Cardiac atrium fibroblast (primary cell): ENCODE results near the gene OR9A2. TPM values are rescaled to one million over a fixed set of nuclear protein-coding genes. Genes with fewer than 3 reads are reported as not detected.

Source experiments
- total RNA-seq: library from RNA; depleted of rRNA; stranded (reverse); fragments of >200 nt; gene quantifications from 2 replicates; pipeline ENCODE4 v1.2.3, GENCODE V29; 2015

The OR9A2 gene
- total RNA-seq = not detected in 2 replicates

GRCh38 chr7:143027032-143027431, at the start of gene OR9A2:
OR9A2 (minus strand) TSS chr7:143027132; CDS start chr7:143027132, 0 bp downstream.

GRCh38 chr7:143052041-143052440, 25.1 kb upstream of the OR9A2 start, which contains the start of gene OR6V1:
OR6V1 (plus strand) TSS chr7:143052341; CDS start chr7:143052341, 0 bp downstream.

Other genes with a start within 250 kb of the OR9A2 start
- gene EPHB6, start 172.1 kb downstream of the OR9A2 start, total RNA-seq = 5.7 and 6.5 TPM in 2 replicates
- not detected in 2 replicates for gene TRPV6, start 141.4 kb downstream of the OR9A2 start, total RNA-seq
- gene TRPV5, start 93.4 kb downstream of the OR9A2 start, total RNA-seq = not detected in 2 replicates
- gene LLCFC1, start 87.6 kb downstream of the OR9A2 start, total RNA-seq = not detected in 2 replicates
- gene KEL, start 64.8 kb downstream of the OR9A2 start, total RNA-seq = 0.49 TPM in 1 of 2 replicates, not detected in the other
- not detected in 2 replicates for gene OR6V1, start 25.2 kb upstream of the OR9A2 start, total RNA-seq
- gene PIP, start 104.9 kb upstream of the OR9A2 start, total RNA-seq = 0.32 and 2.9 TPM in 2 replicates
- gene TAS2R39, start 156.3 kb upstream of the OR9A2 start, total RNA-seq = not detected in 2 replicates
- gene TAS2R40, start 194.9 kb upstream of the OR9A2 start, total RNA-seq = not detected in 2 replicates
- gene GSTK1, start 236.3 kb upstream of the OR9A2 start, total RNA-seq = 126 and 130 TPM in 2 replicates